KG1 (cell line): ENCODE data around the gene GHRH.

ENCODE experiments used
- DNase-seq: peaks from one replicate; lab custom pipeline; 2025; lab: John Stamatoyannopoulos, UW

Gene GHRH

DNA sequence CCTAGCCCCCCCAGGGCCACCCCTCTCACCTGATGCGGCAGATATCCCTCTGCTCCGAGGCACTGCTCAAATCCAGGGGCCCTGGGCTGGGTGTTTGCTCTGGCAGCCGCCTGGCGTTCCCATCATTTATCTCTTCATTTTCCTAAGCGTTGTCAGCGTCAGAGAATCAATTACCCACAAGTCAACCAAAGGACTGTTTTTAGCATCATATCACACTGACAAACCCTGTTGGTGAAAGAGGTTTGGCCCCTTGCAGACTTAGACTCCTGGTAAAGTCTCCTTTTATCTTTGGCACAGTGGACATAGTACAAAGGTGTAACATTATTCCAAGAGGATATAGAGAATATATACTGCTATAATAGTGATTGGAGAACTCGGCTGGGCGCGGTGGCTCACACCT lies at the start of gene GHRH:
TSS of gene GHRH (minus strand) at position 101 of the 400 bp plus-strand sequence. CDS start 4,925 bp downstream, outside the sequence.
- no peak for DNase-seq

GRCh38 chr20:37310951-37311350 lies 49.3 kb upstream of the GHRH start:
- no peak for DNase-seq

DNA sequence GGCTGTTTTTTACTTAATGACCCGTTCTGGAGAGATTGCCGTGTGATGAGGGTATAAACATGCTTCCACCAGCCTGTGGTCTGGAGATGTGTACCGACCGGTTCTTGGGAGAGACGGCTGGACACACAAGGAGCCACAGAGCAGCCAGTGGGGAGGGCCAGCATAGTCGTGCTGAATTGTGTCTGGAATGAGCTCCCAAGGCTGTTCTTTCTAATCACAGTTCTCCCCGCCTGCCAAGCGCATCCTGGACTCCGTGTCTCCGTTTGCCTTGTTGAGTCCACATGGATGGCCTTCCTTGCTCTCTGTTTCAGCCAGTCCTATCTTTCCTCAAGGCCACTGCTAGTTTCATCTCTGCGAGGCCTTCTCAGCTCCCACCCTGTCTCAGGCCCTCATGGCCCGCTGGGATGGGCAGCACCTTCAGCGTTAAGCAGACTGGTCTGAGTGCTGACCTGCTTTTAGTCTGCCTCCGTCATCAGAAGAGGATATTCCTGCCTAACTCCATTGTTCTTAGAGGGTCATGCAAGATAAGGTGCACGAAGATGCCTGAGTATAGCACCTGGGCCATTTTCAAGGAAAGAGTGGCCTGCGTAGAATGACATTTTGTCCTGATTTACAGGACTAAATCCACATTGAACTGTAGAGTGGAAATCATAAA lies 48.4 kb upstream of the GHRH start:
- no peak for DNase-seq

DNA sequence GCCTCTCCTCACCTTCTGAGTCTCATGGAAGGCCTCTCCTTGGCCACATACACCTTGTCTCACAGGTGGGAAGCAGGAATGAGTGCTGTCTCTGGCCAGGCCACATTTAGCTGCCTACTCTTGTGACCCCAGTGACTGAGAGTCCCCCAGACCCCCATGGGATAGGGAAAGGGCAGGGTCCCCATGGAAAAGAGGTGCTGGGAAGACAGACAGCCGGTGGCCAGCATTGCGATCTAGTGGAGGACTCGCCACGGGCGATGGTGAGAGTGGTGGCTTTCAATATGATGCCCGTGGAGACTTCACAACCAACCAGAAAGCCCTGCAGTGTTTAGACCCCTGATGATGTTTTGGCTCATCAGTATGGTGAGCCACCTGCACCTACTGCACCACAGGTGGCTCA lies 47.7 kb upstream of the GHRH start:
- DNase-seq = no peak

- DNase-seq = no peak
Measured at GRCh38 chr20:37308086-37309050, 46.8 kb upstream of the GHRH start.

DNA sequence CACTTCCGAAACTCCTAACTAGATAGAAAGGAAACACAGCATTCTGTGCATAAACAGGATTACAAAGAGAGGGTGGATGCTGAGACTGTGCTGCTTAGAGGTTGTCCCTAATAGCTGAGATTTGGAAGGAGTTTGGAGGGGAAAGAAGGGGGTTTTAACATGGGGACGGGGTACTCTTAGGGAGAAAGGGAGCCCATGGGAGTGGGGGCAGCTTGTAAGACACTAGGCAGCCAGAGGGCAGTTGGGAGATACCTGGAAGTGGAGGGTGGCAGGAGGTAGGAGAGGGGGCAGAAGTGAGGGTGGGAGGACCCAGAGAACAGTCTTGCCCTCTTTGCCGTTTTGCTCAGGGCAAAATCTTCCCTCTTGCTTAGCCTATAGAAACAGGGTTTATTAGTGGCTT lies 44.2 kb upstream of the GHRH start:
- no peak for DNase-seq

GRCh38 chr20:37305079-37305478 lies 43.5 kb upstream of the GHRH start:
- DNase-seq = no peak

DNA sequence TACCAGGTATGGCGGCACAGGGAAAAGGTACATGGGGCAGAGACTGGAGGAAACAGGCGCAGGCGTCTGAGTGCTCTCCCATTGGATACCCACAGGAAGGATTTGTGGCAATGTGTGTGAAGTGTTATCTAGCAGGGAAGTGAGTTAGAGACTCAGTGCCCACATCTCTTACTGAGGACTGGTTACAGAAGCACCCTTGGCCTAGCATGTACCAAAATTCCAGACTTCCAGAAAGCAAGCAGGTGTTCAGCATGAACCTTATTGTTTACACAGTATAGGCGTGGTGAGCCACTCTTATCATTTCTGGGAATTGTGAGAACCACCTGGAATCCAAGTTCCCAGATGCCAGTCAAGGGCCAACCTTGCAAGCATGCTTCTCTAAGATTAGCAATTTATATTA lies 42.0 kb upstream of the GHRH start:
- no peak for DNase-seq

GRCh38 chr20:37302981-37303380 lies 41.4 kb upstream of the GHRH start:
- DNase-seq = no peak

GRCh38 chr20:37301558-37301957 lies 39.9 kb upstream of the GHRH start:
- DNase-seq = no peak

GRCh38 chr20:37301120-37301519 lies 39.5 kb upstream of the GHRH start:
- DNase-seq = no peak

- no peak for DNase-seq
Measured at GRCh38 chr20:37299718-37300528, 38.3 kb upstream of the GHRH start.

DNA sequence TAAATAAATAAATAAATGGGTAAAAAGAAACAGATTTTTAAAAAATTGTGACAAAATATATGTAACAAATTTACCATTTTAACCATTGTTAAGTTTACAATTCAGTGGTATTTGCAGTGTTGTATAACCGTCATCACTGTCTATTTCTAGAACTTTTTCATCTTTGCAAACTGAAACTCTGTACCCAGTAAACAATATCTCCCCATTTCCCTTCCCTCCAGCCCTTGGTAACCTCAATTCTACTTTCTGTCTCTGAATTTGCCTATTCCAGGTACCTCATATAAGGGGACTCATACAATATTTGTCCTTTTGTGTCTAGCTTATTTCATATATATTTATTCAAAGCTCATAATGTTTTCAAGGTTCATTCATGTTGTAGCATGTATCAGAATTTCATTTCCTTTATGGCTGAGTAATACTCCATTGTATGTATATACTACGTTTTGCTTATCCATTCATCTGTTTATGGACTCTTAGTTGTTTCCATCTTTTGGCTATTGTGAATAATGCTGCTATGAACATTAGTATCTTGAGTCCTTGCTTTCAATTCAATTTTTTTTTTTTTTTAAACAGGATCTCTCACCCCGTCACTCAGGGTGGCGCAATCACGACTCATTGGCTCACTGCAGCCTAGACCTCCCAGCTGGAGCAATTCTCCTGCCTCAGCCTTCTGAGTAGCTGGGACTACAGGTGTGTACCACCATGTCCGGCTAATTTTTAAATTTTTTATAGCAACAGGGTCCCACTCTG lies 36.8 kb upstream of the GHRH start:
- no peak for DNase-seq

- DNase-seq = no peak
Measured at GRCh38 chr20:37297066-37297736, 35.6 kb upstream of the GHRH start.

GRCh38 chr20:37296371-37296770 lies 34.8 kb upstream of the GHRH start:
- no peak for DNase-seq

- DNase-seq = no peak
Measured at GRCh38 chr20:37295595-37295994, 34.0 kb upstream of the GHRH start.

GRCh38 chr20:37295001-37295400 lies 33.4 kb upstream of the GHRH start:
- DNase-seq = no peak

DNA sequence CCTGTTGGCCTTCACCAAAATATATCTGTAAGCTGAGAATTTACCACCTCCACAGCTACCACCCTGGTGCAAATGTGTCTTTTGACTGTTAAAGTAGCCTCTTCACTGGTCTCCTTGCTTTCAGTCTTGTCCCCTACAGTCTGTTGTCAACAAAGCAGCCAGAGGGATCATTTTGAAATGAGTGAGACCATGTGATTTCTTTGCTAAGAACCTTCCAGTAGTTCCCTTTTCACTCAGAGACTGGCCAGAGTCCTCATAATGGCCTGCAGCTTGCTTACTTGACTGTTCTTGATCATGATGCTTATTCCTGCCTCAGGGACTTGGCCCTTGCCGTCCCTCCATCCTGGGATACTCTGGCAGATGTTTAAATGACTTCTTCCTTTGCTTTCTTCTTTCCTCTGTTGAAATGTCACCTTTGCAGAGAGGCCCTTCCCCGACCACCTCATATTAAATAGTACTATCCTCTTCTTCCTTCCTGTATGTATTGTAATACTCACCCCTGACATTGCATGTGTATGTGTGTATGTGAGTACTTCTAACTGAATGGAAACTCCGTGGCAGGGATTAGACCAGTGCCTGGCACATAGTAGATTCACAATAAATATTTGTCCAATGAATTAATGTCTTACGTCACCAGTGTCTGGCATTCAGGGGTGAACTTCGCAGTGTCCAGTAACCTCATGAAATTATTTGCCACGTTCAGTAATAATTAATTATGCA lies 32.8 kb upstream of the GHRH start:
- no peak for DNase-seq

DNA sequence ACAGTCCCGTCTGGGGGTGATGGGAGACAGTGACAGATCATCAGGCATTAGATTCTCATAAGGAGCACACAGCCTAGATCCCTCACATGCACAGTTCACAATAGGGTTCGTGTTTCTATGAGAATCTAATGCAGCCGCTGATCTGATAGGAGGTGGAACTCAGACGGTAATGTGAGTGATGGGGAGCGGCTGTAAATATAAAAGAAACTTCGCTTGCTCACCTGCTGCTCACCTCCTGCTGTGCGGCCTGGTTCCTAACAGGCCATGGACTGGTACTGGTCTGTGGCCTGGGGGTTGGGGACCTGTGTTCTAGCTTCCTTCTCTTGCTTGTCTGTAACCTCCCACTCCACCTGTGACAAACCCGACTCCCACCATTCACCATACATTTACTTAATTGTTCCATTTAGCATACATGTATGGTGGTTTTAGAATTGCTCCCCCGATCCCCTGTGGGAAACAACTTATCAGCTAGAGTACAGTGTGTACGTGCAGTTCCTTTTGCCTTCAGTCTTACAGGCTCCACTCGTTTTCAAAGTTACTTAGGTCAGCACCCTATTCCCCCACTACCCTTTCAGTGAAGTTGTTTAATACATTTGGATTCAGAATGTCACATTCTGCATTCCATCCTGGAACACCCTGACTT lies 31.8 kb upstream of the GHRH start:
- DNase-seq = no peak

GRCh38 chr20:37291724-37292126 lies 30.1 kb upstream of the GHRH start:
- DNase-seq = no peak
